GM18511 (cell line): ENCODE measurements around the gene CTNNBL1.

Experiments
- ATAC-seq: cut with Tn5 transposase; IDR thresholded peaks from one replicate; pipeline ENCODE4 v1.9.1; 2021; ENCODE audit warnings: mild to moderate bottlenecking, moderate library complexity; ENCODE audit not compliant: unreplicated experiment

The CTNNBL1 gene

GRCh38 chr20:37737826-37738420 is 44.1 kb downstream of the CTNNBL1 start:
- no peak for ATAC-seq

DNA sequence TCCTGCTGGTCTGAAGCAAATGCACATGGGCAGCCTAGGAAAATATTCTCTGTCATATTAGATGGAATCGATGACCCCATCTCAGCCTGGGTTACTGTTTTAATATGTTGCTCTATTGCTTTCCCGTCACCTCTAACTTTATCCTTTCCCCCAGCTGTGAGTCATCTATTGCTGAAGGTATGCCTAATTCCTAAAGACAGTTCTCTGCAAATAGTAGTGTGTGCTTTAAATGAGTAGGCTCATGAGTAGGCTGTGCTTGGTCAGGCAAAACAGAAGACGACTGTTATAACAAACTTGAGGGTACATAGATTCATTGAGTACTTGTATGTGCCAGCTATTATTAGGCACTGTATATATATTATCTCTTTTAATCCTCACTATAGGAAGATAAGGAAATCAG is 47.2 kb downstream of the CTNNBL1 start:
- ATAC-seq, result no peak

DNA sequence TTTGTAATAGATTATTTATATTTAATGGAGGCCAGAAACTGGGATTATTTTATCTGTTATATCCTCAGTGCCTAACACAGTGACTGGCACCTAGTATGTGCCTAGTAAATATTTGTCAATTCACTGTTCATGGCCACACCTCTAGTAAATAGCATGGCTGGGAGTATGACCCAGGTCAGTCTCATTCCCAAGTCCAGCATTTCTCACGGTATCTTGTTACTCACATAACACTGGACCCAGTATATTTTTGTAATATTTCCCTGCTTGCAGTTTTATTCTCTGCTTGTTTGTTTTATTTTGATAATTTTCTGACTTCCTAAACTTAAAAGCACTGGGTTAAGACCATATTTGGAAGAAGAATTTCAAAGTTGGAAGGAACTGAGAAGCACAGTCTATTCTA is 47.7 kb downstream of the CTNNBL1 start:
- ATAC-seq, result no peak

- no peak for ATAC-seq
These were observed 48.3 kb downstream of the CTNNBL1 start for GRCh38 chr20:37742131-37742530.

GRCh38 chr20:37744347-37744746 is 50.5 kb downstream of the CTNNBL1 start:
- ATAC-seq, result no peak

DNA sequence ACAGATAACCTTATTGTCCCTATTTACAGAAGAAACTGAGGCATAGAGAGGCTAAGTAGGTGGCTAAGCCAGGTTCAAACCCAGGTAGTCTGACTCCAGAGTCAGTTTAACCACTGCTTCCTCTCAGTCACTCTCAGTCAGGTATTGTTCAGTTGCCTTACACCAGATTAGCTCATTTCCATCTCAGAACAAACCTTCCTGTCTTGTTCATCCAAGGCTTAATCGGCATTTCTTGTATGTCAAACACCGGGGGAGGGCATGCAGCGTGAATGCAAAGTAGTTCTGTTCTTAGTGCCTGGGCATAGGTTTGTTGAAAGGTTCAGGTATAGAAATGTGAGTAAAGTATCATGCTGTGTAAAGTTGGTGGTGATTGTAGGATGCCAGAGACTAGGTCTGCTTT is 51.7 kb downstream of the CTNNBL1 start:
- ATAC-seq, result no peak

DNA sequence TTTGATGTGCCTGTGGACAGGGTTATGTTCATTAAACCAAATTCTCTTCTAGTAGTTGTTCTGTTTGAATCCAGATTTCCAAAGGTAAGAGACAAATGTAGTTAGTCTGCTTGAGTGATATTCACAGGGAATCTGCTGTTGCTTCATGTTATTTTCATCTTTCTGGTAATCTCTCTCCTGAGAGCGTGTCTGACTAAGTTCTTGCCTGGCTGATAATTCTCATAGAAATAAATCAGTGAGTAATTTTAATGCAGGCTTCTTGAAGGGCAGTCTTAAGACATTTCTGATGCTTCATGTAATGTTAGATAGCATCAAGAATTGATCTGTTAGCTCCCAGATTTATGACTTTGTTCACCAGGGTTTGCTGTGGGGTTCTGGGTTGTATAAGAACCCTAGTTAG is 54.2 kb downstream of the CTNNBL1 start:
- ATAC-seq, result no peak

DNA sequence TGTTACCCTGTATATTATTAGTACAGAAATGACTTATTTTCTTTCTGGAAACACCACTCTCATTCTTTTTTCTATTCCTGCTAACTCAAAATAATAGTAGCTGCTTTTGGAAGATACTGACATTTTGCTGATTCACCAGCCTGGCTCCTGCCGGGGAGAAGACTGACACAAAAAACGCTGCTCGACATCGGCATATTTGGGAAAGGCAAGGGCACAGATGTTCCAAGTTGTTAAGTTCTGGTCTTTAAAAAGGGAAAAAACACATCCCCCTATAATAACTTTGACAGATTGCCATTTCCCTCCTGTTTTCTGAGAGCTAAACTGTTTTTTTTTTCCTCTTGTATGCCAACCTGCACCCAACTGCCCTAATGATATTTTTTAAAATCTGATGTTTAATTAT is 55.4 kb downstream of the CTNNBL1 start:
- ATAC-seq, result no peak

DNA sequence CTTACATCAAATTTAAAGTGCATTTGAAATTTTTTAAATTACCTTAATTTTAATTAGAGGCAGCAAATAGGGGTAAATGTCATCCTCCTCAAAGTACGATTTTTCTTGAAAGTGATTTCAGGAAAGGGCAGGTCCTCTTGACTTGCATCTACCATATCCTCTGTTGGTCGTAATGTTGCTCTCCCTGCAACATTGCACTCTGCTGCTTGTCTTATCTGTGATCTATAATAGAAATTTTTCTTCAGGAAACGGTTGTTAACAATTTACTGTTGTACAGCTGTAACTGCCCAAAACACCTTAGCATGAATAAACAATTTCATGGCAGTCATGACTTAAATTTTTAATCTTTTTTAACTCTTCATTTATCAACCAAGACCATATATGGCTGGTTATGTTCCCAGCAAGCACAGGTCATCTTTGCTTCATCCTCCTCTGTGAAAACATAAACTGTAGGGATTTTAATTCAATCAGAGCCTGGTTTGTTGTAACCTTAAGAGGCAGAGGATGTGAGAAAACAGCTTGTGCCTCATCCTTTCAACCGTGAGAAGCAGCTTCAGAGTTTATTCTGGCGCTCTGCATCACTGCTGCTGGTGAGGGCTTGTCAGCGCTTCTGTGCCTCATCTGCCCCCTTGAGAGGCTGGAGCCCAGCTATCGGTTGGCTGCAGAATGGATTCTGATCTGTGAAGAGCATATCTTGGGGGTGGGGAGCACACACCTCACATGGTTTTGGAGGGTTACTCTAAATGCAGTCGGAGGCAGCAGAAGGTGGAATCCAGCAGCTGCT is 56.0 kb downstream of the CTNNBL1 start:
- ATAC-seq, result no peak

- no peak for ATAC-seq
These were observed 61.8 kb downstream of the CTNNBL1 start for GRCh38 chr20:37755665-37756064.

GRCh38 chr20:37756234-37756633 is 62.4 kb downstream of the CTNNBL1 start:
- no peak for ATAC-seq

DNA sequence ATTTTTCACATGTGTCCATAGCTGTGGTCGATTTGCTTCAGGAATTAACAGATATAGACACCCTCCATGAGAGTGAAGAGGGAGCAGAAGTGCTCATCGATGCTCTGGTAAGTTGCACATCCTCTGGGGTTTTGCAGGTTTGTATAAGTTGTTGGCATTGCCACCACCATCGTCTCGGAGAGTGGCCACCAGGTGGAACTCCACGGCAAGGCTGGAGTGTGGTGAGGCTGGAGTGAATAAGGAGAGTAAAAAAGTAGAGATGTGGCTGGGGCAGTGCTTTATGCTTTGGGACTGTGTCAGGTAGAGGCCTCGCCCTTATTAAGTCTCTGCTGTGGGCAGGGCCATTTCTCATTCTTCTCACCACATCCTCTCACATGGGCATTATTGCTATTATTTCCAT is 63.7 kb downstream of the CTNNBL1 start:
- ATAC-seq, result no peak

DNA sequence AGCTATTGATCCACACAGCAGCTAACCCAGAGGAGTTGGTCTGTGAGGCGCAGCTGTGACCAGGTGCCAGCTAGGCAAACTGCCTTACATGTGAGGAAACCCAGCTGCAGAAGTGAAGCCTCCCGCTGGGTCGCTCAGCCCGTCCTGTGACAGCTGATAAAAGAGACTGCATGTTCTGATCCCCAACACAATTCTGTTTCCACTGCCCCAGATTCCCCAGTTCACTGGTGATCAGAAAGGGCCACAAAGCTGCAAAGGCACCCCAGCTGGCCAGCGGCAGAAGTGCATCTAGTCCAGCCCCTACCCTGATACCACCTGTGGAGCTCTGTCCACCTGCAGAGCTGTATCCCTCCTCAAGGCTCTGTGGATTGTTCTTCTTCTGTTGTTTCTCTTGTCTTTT is 64.5 kb downstream of the CTNNBL1 start:
- ATAC-seq, result no peak

GRCh38 chr20:37759052-37759553 is 65.3 kb downstream of the CTNNBL1 start:
- no peak for ATAC-seq

- no peak for ATAC-seq
These were observed 66.0 kb downstream of the CTNNBL1 start for GRCh38 chr20:37759761-37760209.

- ATAC-seq, result no peak
These were observed 66.5 kb downstream of the CTNNBL1 start for GRCh38 chr20:37760322-37760721.

DNA sequence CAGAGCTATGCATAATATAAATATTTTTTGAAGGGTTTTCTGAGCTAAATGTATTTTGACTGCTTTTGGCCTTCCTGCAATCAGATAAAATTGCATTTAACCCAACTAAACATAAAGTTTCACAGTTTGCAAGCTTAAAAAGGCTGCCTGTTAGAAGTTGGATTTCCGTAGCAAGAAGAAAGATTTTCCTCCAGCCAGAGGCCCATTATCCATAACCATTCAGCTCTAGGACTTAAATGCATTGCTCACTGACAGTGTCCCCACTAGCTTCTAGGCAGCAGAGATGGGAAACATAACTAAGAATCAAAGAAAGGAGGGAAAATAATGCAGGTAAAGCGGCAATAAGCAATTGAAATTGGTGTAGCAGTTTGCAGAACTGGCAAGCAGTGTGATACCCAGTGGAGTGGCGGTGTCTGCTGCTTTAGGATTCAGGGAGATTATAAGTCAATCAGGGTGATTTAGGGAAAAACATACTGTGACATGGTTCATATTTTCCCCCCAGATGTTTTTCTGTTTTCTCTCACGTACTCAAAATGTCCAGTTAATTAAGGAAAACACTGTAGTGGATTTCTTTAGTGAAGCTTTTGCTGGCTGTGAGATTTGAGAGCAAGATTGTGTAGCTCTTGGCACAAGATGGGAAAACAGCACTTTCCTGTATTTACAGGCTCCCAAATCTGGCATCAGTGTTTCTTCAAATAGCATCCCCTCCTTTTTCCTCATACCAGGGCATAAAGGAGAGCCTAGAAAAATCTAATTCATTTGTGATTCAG is 69.1 kb downstream of the CTNNBL1 start:
- no peak for ATAC-seq

DNA sequence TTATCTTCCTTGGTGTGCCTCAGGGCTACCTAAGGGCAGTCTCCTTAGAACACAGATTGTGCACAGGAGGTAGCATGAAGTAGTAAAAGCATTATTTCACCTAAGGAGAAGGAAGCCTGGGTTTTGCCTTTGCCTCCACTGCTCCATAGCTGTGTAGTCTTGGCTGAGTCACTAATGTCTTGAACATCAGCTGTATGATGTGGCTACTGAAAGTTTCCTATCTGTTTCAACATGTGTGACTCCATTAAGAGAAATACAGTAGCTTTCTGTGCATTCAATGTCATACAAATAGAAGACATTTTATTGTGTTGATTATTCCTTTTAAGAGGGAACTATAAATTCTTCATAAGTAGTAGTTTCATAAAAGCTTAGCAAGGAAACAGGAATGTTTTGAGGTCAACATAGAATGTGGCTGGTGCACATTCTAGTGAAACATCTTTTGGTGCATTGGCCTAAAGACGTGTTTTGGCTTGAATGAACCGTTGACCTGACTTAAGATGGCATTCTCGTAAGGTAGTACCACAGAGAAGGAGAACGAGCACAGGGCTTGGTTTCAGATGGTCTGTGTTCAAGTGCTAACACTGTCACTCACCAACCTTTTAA is 70.6 kb downstream of the CTNNBL1 start:
- no peak for ATAC-seq

- ATAC-seq, result no peak
These were observed 77.1 kb downstream of the CTNNBL1 start for GRCh38 chr20:37770908-37771307.

- ATAC-seq, result no peak
These were observed 79.5 kb downstream of the CTNNBL1 start for GRCh38 chr20:37773291-37773826.

DNA sequence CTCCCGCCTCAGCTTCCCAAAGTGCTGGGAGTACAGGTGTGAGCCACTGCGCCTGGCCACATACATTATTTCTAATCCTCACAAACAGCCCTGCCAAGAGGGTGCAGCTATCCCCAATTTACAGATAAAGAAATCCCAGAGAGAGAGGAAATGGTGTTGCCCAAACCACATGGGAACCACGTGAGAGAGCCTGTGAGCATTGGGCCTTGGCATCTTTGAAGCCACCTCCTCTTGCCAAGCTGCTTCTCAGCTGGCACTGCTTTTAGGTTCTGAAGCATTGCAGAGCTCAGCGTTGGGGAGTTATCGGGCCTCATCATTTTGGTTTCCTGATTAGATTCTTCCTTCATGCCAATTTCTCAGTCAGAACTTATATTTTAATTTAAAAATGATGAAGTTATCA is 80.3 kb downstream of the CTNNBL1 start:
- no peak for ATAC-seq
